ENCODE measurements around the gene TENT4B. TPM values are rescaled to one million over a fixed set of nuclear protein-coding genes. Genes with fewer than 3 reads are reported as not detected.

TENT4B gene
- total RNA-seq, 1 experiment from 2014 or later: 13.0 TPM

- DNase-seq: no peak
- Histone ChIP-seq H3K4me1 (ENCODE audit: insufficient read depth, low read length) (peaks cover 2% of the 10 kb centered on the region; the same call in 1 of the 2 replicates), H2AK5ac (ENCODE audit: insufficient read length, low read length) (no peak overlapping the region), H3T11ph (ENCODE audit: low read length) (no peak overlapping the region), H4K5ac (ENCODE audit: insufficient read length, low read depth, low read length) (no peak overlapping the region), H3K4me2 (ENCODE audit: insufficient read depth, insufficient read length, low read length) (no peak overlapping the region), H3K9ac (ENCODE audit: extremely low read depth, insufficient read length, low read length) (no peak overlapping the region), H3K56ac (ENCODE audit: insufficient read length, low read depth, low read length) (no peak overlapping the region), H4K91ac (ENCODE audit: insufficient read length, low read depth, low read length) (no peak overlapping the region), H3K27ac (ENCODE audit: insufficient read length, low read depth, low read length) (no peak overlapping the region), H2AFZ (ENCODE audit: low read length) (no peak overlapping the region), H3K14ac (ENCODE audit: insufficient read depth, low read length) (no peak overlapping the region), H2BK20ac (ENCODE audit: low read depth, low read length, poor library complexity, severe bottlenecking) (no peak overlapping the region), H2BK5ac (ENCODE audit: insufficient read length, low read length) (no peak overlapping the region), H3K18ac (ENCODE audit: insufficient read length, low read depth, low read length) (no peak overlapping the region), H4K8ac (replicated peaks; ENCODE audit: insufficient read length, low read depth, low read length) (no peak overlapping the region), H3K9me3 (ENCODE audit: control insufficient read depth, low read depth, low read length) (no peaks in the 10 kb centered on the region), H3K79me2 (ENCODE audit: insufficient read depth, low read length) (peaks cover 2% of the 10 kb centered on the region; the same call in 1 of the 2 replicates), H3K79me1 (ENCODE audit: insufficient read depth, low read depth, low read length, poor library complexity, severe bottlenecking) (peaks cover 10% of the 10 kb centered on the region), H4K20me1 (ENCODE audit: control insufficient read depth, insufficient read depth, insufficient read length) (no peaks in the 10 kb centered on the region), H3K23me2 (ENCODE audit: insufficient read length, low read depth, low read length, poor library complexity, severe bottlenecking) (no peaks in the 10 kb centered on the region), H2BK120ac (ENCODE audit: low read depth, low read length, poor library complexity, severe bottlenecking) (no peak overlapping the region), H2BK12ac (ENCODE audit: insufficient read length, low read depth, low read length) (no peak overlapping the region), H3K23ac (ENCODE audit: insufficient read length, low read depth, low read length) (no peak overlapping the region), H2BK15ac (ENCODE audit: low read depth, low read length) (no peak overlapping the region), H3K27me3 (ENCODE audit: insufficient read depth, low read length) (no peaks in the 10 kb centered on the region), H3K4ac (ENCODE audit: low read depth, low read length) (no peak overlapping the region)
- no CpG with 5 or more reads among the region's 3 CpGs for WGBS (ENCODE audit: extremely low coverage, insufficient read length, low lambda C conversion rate)
- no peak overlapping the region for H3K4me3 Mint-ChIP-seq
- no peaks in the 10 kb centered on the region for H3K27me3 Mint-ChIP-seq (ENCODE audit: low read depth)
- peaks cover 12 to 16% of the 10 kb centered on the region in 2 experiments for H3K4me1 Mint-ChIP-seq
- no peaks in the 10 kb centered on the region for H3K9me3 Mint-ChIP-seq
- H3K27ac Mint-ChIP-seq: 0 out of 7 replicates have a peak overlapping the region, but pooled peaks of 2 of the 3 experiments have one; percentile 0 to 10
- no peak for TF ChIP-seq CTCF (conservative IDR thresholded peaks at IDR 0.05)
- no peaks in the 10 kb centered on the region for H3K36me3 Mint-ChIP-seq (ENCODE audit: insufficient read depth in 1 of 3, low read depth in 3 of 3)
These were observed 31.9 kb downstream of the TENT4B start for GRCh38 chr16:50185005-50185505.
